HUES6 (cell line): Measurements from ENCODE around the gene PROSER2.

ENCODE experiments used
- H3K27ac ChIP-seq: 2 replicates; pipeline ENCODE4 v1.7.0; 2013; ENCODE audit warnings: low read depth, mild to moderate bottlenecking, low read length, inconsistent platforms
- H3K27me3 ChIP-seq: 2 replicates; pipeline ENCODE4 v1.6.1; 2013; ENCODE audit warnings: low read length; ENCODE audit not compliant: control insufficient read depth, insufficient read depth
- H3K36me3 ChIP-seq: 2 replicates; pipeline ENCODE4 v1.6.1; 2013; ENCODE audit warnings: low read length; ENCODE audit not compliant: control insufficient read depth, insufficient read depth
- H3K4me1 ChIP-seq: 2 replicates; pipeline ENCODE4 v1.6.1; 2013; ENCODE audit warnings: low read length; ENCODE audit not compliant: control insufficient read depth, insufficient read depth
- H3K4me3 ChIP-seq: 2 replicates; pipeline ENCODE4 v1.5.1; 2013; ENCODE audit warnings: low read depth, low read length
- H3K9ac ChIP-seq: one replicate; pipeline ENCODE4 v1.6.1; 2013; ENCODE audit warnings: mild to moderate bottlenecking, low read length
- H3K9me3 ChIP-seq: 2 replicates; pipeline ENCODE4 v1.6.1; 2013; ENCODE audit warnings: low read depth, low read length; ENCODE audit not compliant: control insufficient read depth, insufficient read depth

Gene PROSER2

GRCh38 chr10:11879387-11880094 lies 56.4 kb downstream of the PROSER2 start:
- Histone ChIP-seq H3K27ac (no peak overlapping the region), H3K27me3 (no peaks in the 10 kb centered on the region), H3K9me3 (peaks cover 2% of the 10 kb centered on the region; the same call in 1 of the 2 replicates), H3K36me3 (no peaks in the 10 kb centered on the region), H3K4me3 (no peak overlapping the region), H3K9ac (no peak overlapping the region), H3K4me1 (peaks cover 23% of the 10 kb centered on the region)

- peaks cover 14% of the 10 kb centered on the region for H3K4me1 ChIP-seq
- H3K36me3 ChIP-seq = no peaks in the 10 kb centered on the region
- H3K27ac ChIP-seq = no peak overlapping the region
- peaks cover 2% of the 10 kb centered on the region; the same call in 1 of the 2 replicates for H3K9me3 ChIP-seq
- H3K9ac ChIP-seq = no peak overlapping the region
- no peaks in the 10 kb centered on the region for H3K27me3 ChIP-seq
- H3K4me3 ChIP-seq = no peak overlapping the region
Observed at GRCh38 chr10:11880151-11881029, 57.2 kb downstream of the PROSER2 start.

- H3K27ac ChIP-seq = no peak overlapping the region
- peaks cover 2% of the 10 kb centered on the region; the same call in 1 of the 2 replicates for H3K9me3 ChIP-seq
- peaks cover 8% of the 10 kb centered on the region for H3K4me1 ChIP-seq
- H3K36me3 ChIP-seq = no peaks in the 10 kb centered on the region
- H3K27me3 ChIP-seq = no peaks in the 10 kb centered on the region
- H3K4me3 ChIP-seq = no peak overlapping the region
- no peak overlapping the region for H3K9ac ChIP-seq
Observed at GRCh38 chr10:11881030-11881476, 57.9 kb downstream of the PROSER2 start.

GRCh38 chr10:11881477-11882417 lies 58.6 kb downstream of the PROSER2 start:
- H3K9ac ChIP-seq = no peak overlapping the region
- H3K4me1 ChIP-seq = peaks cover 5% of the 10 kb centered on the region; the same call in 1 of the 2 replicates
- H3K9me3 ChIP-seq = peaks cover 2% of the 10 kb centered on the region; the same call in 1 of the 2 replicates
- H3K4me3 ChIP-seq = no peak overlapping the region
- H3K36me3 ChIP-seq = no peaks in the 10 kb centered on the region
- H3K27ac ChIP-seq = no peak overlapping the region
- no peaks in the 10 kb centered on the region for H3K27me3 ChIP-seq

GRCh38 chr10:11882646-11883375 lies 59.7 kb downstream of the PROSER2 start:
- H3K9me3 ChIP-seq = peaks cover 2% of the 10 kb centered on the region; the same call in 1 of the 2 replicates
- no peak overlapping the region for H3K27ac ChIP-seq
- H3K4me3 ChIP-seq = no peak overlapping the region
- no peaks in the 10 kb centered on the region for H3K27me3 ChIP-seq
- H3K9ac ChIP-seq = no peak overlapping the region
- H3K4me1 ChIP-seq = peaks cover 5% of the 10 kb centered on the region; the same call in 1 of the 2 replicates
- no peaks in the 10 kb centered on the region for H3K36me3 ChIP-seq

- Histone ChIP-seq H3K27ac (no peak overlapping the region), H3K9me3 (peaks cover 2% of the 10 kb centered on the region; the same call in 1 of the 2 replicates), H3K36me3 (no peaks in the 10 kb centered on the region), H3K4me3 (no peak overlapping the region), H3K9ac (no peak overlapping the region), H3K4me1 (peaks cover 5% of the 10 kb centered on the region; the same call in 1 of the 2 replicates), H3K27me3 (no peaks in the 10 kb centered on the region)
Observed at GRCh38 chr10:11884706-11885423, 61.7 kb downstream of the PROSER2 start.

- no peaks in the 10 kb centered on the region for H3K36me3 ChIP-seq
- H3K27me3 ChIP-seq = no peaks in the 10 kb centered on the region
- peaks cover 2% of the 10 kb centered on the region; the same call in 1 of the 2 replicates for H3K9me3 ChIP-seq
- H3K4me3 ChIP-seq = no peak overlapping the region
- H3K9ac ChIP-seq = no peak overlapping the region
- H3K4me1 ChIP-seq = peaks cover 4% of the 10 kb centered on the region; the same call in 1 of the 2 replicates
- H3K27ac ChIP-seq = no peak overlapping the region
Observed at GRCh38 chr10:11885437-11886137, 62.4 kb downstream of the PROSER2 start.

GRCh38 chr10:11886138-11886474 lies 63.0 kb downstream of the PROSER2 start:
- Histone ChIP-seq H3K36me3 (no peaks in the 10 kb centered on the region), H3K27me3 (no peaks in the 10 kb centered on the region), H3K9me3 (peaks cover 2% of the 10 kb centered on the region; the same call in 1 of the 2 replicates), H3K4me1 (no peaks in the 10 kb centered on the region), H3K4me3 (no peak overlapping the region), H3K27ac (no peak overlapping the region), H3K9ac (no peak overlapping the region)

- H3K36me3 ChIP-seq = no peaks in the 10 kb centered on the region
- no peak overlapping the region for H3K4me3 ChIP-seq
- H3K9me3 ChIP-seq = peaks cover 2% of the 10 kb centered on the region; the same call in 1 of the 2 replicates
- H3K27me3 ChIP-seq = no peaks in the 10 kb centered on the region
- H3K9ac ChIP-seq = no peak overlapping the region
- H3K4me1 ChIP-seq = no peaks in the 10 kb centered on the region
- H3K27ac ChIP-seq = no peak overlapping the region
Observed at GRCh38 chr10:11886851-11887250, 63.7 kb downstream of the PROSER2 start.
